Ishikawa (cell line): Measurements from ENCODE around the gene RPP38.

Experiments
- CEBPB ChIP-seq: IDR thresholded peaks from 2 replicates; pipeline ENCODE4 v1.6.1; 2012
- CREB1 ChIP-seq: IDR thresholded peaks from 2 replicates; pipeline ENCODE4 v1.6.1; 2012; ENCODE audit warnings: low read depth
- EGR1 ChIP-seq: IDR thresholded peaks from 2 replicates; pipeline ENCODE4 v1.6.1; 2012
- EP300 ChIP-seq: IDR thresholded peaks from 2 replicates; pipeline ENCODE4 v1.6.1; 2012; ENCODE audit warnings: borderline replicate concordance
- FOXM1 ChIP-seq: IDR thresholded peaks from 2 replicates; pipeline ENCODE4 v1.6.1; 2012; ENCODE audit warnings: low read depth, borderline replicate concordance
- NFIC ChIP-seq: IDR thresholded peaks from 2 replicates; pipeline ENCODE4 v1.6.1; 2012
- RAD21 ChIP-seq: IDR thresholded peaks from 2 replicates; pipeline ENCODE4 v1.6.1; 2012; ENCODE audit warnings: low read depth
- TAF1 ChIP-seq: IDR thresholded peaks from 2 replicates; pipeline ENCODE4 v1.6.1; 2012; ENCODE audit warnings: low read depth, mild to moderate bottlenecking
- TCF12 ChIP-seq: IDR thresholded peaks from 2 replicates; pipeline ENCODE4 v1.6.1; 2012; ENCODE audit warnings: low read depth
- TEAD4 ChIP-seq: IDR thresholded peaks from 2 replicates; pipeline ENCODE4 v1.6.1; 2012
- YY1 ChIP-seq: IDR thresholded peaks from 2 replicates; pipeline ENCODE4 v1.6.1; 2012; ENCODE audit warnings: low read depth
- ZBTB7A ChIP-seq: IDR thresholded peaks from 2 replicates; pipeline ENCODE4 v1.6.1; 2012; ENCODE audit warnings: low read depth
- TF ChIP-seq, protein P1 (sequence below): IDR thresholded peaks from 2 replicates; pipeline ENCODE4 v1.6.1; 2012
- TF ChIP-seq, protein P2 (sequence below): IDR thresholded peaks from 2 replicates; pipeline ENCODE4 v1.6.1; 2012; ENCODE audit warnings: low read depth, mild to moderate bottlenecking
- TF ChIP-seq, protein P3 (sequence below): IDR thresholded peaks from 2 replicates; pipeline ENCODE4 v1.6.1; 2012

RPP38 gene

DNA sequence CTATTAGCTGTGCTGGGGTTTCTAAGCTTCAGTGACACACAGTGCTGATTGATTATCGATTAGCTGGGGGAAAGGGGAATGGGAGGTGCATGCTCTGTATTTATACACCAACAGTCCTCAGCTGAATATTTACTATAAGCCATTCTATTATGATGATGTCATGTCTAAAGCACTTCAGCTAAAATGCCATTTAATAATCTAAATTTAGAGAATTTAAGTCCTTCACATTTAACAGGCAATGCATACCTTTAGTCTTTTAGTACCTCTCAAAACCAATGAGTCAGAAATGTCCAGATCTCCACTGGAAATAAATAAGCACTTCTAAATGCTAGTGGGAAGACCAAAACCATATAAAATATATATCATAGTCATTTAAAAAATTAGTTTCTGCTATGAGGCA lies 24.6 kb downstream of the RPP38 start:
- no peak for TF ChIP-seq EP300
- TF ChIP-seq CREB1, result no peak

DNA sequence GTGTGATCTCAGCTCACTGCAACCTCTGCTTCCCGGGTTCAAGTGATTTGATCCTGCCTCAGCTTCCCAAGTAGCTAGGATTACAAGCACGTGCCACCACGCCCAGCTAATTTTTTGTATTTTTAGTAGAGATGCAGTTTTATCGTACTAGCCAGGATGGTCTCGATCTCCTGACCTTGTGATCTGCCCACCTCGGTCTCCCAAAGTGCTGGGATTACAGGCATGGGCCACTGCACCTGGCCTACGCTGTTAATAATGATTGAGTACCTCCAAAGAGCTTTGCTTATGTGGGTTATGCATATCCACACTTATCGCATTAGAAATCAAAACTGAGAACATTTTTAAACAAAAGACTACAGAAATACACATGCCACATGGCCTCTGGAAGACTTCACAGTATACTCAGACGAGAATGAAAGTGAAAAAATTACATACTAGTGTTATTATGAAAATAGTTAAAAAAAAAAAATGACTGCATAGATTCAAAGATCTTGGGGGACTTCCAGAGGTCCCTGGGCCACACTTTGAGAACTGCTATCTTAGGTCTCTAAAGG lies 25.4 kb downstream of the RPP38 start:
- TF ChIP-seq, protein P1, sequence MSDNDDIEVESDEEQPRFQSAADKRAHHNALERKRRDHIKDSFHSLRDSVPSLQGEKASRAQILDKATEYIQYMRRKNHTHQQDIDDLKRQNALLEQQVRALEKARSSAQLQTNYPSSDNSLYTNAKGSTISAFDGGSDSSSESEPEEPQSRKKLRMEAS, result no peak
- TF ChIP-seq TAF1 (no peak), ZBTB7A (no peak), TCF12 (no peak)
- TF ChIP-seq, protein P2, sequence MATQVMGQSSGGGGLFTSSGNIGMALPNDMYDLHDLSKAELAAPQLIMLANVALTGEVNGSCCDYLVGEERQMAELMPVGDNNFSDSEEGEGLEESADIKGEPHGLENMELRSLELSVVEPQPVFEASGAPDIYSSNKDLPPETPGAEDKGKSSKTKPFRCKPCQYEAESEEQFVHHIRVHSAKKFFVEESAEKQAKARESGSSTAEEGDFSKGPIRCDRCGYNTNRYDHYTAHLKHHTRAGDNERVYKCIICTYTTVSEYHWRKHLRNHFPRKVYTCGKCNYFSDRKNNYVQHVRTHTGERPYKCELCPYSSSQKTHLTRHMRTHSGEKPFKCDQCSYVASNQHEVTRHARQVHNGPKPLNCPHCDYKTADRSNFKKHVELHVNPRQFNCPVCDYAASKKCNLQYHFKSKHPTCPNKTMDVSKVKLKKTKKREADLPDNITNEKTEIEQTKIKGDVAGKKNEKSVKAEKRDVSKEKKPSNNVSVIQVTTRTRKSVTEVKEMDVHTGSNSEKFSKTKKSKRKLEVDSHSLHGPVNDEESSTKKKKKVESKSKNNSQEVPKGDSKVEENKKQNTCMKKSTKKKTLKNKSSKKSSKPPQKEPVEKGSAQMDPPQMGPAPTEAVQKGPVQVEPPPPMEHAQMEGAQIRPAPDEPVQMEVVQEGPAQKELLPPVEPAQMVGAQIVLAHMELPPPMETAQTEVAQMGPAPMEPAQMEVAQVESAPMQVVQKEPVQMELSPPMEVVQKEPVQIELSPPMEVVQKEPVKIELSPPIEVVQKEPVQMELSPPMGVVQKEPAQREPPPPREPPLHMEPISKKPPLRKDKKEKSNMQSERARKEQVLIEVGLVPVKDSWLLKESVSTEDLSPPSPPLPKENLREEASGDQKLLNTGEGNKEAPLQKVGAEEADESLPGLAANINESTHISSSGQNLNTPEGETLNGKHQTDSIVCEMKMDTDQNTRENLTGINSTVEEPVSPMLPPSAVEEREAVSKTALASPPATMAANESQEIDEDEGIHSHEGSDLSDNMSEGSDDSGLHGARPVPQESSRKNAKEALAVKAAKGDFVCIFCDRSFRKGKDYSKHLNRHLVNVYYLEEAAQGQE, result no peak

GRCh38 chr10:15123749-15124184 lies 26.6 kb downstream of the RPP38 start:
- TF ChIP-seq CREB1 (no peak), EGR1 (no peak), YY1 (no peak), ZBTB7A (no peak), RAD21 (no peak), TEAD4 (no peak), FOXM1 (no peak), NFIC (no peak), TAF1 (no peak), CEBPB (no peak), EP300 (no peak)
- TF ChIP-seq, protein P2, result no peak
- TF ChIP-seq, protein P3, sequence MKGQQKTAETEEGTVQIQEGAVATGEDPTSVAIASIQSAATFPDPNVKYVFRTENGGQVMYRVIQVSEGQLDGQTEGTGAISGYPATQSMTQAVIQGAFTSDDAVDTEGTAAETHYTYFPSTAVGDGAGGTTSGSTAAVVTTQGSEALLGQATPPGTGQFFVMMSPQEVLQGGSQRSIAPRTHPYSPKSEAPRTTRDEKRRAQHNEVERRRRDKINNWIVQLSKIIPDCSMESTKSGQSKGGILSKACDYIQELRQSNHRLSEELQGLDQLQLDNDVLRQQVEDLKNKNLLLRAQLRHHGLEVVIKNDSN, result no peak
- TF ChIP-seq, protein P1, result no peak

- TF ChIP-seq, protein P3, result no peak
- TF ChIP-seq RAD21 (no peak), TEAD4 (no peak), EP300 (no peak), CEBPB (no peak), NFIC (no peak), EGR1 (no peak)
- TF ChIP-seq, protein P1, result no peak
Measured at GRCh38 chr10:15124190-15124589, 27.0 kb downstream of the RPP38 start.

DNA sequence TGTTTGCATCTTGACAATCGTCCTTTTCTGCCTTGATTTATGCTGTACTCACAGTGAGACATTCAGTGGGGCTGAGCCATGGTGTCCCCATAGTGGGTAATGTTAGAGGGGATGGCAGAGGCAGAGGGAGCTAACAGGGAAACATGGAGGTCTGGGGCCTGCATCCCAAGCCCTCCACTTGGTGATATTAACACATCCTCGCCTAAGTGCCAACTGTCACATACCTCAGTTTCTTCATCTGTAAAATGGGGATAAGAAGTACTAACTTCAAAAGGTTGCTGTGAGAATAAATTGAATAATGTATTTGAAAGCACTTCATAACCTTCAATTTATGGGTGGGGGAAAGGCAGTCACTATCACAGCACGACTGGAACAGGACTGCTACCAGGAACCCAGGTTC lies 27.8 kb downstream of the RPP38 start:
- TF ChIP-seq TEAD4 (no peak), NFIC (no peak), EGR1 (no peak), TAF1 (no peak), CEBPB (no peak)
- TF ChIP-seq, protein P1, result no peak
- TF ChIP-seq, protein P2, result no peak
